Ovary (tissue), 9 donors: ENCODE measurements around the gene HAGH. TPM values are rescaled to one million over a fixed set of nuclear protein-coding genes. Genes with fewer than 3 reads are reported as not detected.

Experiments
- DNase-seq, 5 donors: peaks; one replicate each; pipeline ENCODE4 v3.0.0-alpha.2; 2019 to 2020
- H3K27ac ChIP-seq, 2 donors: fragments of 200-600 bp; one replicate each; pipeline versions ENCODE4 v1.5.1 to v1.8.0; 2019 to 2022
- H3K27me3 ChIP-seq: fragments of 200-600 bp; one replicate; pipeline ENCODE4 v1.8.0; 2022
- H3K36me3 ChIP-seq: fragments of 200-600 bp; sonication (generic); one replicate; pipeline ENCODE4 v1.5.1; 2019
- H3K4me1 ChIP-seq: one replicate; pipeline ENCODE4 v1.8.1; 2013; ENCODE audit warnings: mild to moderate bottlenecking, moderate library complexity; ENCODE audit not compliant: insufficient read depth
- H3K4me3 ChIP-seq: fragments of 200-600 bp; sonication (generic); one replicate; pipeline ENCODE4 v1.5.1; 2017
- H3K9me3 ChIP-seq, 2 donors: fragments of 200-600 bp in 1 of 2; sonication (generic) in 1 of 2; one replicate each; pipeline versions ENCODE4 v1.5.1 to v1.8.1; 2013 to 2019; ENCODE audit warnings: mild to moderate bottlenecking in 1 of 2, moderate library complexity in 1 of 2
- CTCF ChIP-seq, 3 donors: fragments of 450-650 bp in 2 of 3; fragments of 200-600 bp in 1 of 3; IDR thresholded peaks; one replicate each; pipeline versions ENCODE4 v1.5.1 to v1.8.0; 2016 to 2022; ENCODE audit warnings: antibody characterized with exemption in 3 of 3, mild to moderate bottlenecking in 1 of 3
- EP300 ChIP-seq: sonication (generic); formaldehyde crosslinking; IDR thresholded peaks from one replicate; pipeline ENCODE4 v1.6.1; 2017; ENCODE audit warnings: antibody characterized with exemption
- POLR2A ChIP-seq: fragments of 450-650 bp; IDR thresholded peaks from one replicate; pipeline ENCODE4 v1.6.1; 2017; ENCODE audit warnings: antibody characterized with exemption, mild to moderate bottlenecking, moderate library complexity
- WGBS, 3 donors: extraction: QIAGEN DNeasy Blood & Tissue Kit in 1 of 3; methylation state at CpG; one replicate each; pipeline versions ENCODE4 v1.1.5 to v1.1.7; 2013 to 2017; 5-methylcytosine and 5-hydroxymethylcytosine counted together
- intact Hi-C, 4 donors: fragments of 100-400 bp; cut with DNase I; formaldehyde crosslinking; loops; one replicate each; pipeline versions ENCODE4 v1.11.0 to v1.15.1; 2022 to 2023
- polyA plus RNA-seq, 2 donors: library from polyadenylated mRNA; stranded (reverse); fragments of 200-250 nt in 1 of 2; fragments of 350-450 nt in 1 of 2; fragmentation: Illumina TruSeq in 1 of 2; extraction: RNeasy Lipid Tissue Mini Kit (QIAGEN cat#74804) in 1 of 2; gene quantifications; one replicate each; pipeline ENCODE4 v1.2.3, GENCODE V29; 2013 to 2014
- total RNA-seq, 7 donors: library from RNA; depleted of rRNA in 2 of 7; stranded (reverse); fragments of >200 nt in 2 of 7; fragmentation: NEBNext Ultra II Directional in 3 of 7; extraction: Animal tissue kit (Norgen Biotek cat#: 25700) in 3 of 7; gene quantifications; one replicate each; pipeline versions ENCODE4 v1.1.0 to v1.2.4, GENCODE V29; 2016 to 2023
- donor health status: DM: no; HTN: no; CAD: no; lungs with moderate emphysema.
- donor health status: DM: no; HTN: no; CAD: no.
- donor health status: Bipolar disorder and iron deficiency.
- donor health status: DM: yes; HTN: yes; CAD: no.
- donor health status: DM: no; HTN: no; CAD: no.
- donor health status: DM: yes; HTN: yes; CAD: no.

The HAGH gene
- total and polyA plus RNA-seq, 9 donors: 7.7 to 70.2 (median 37.0) TPM

GRCh38 chr16:1821861-1822611 is 4.6 kb downstream of the HAGH start:
- no peaks in the 10 kb centered on the region for H3K9me3 ChIP-seq
- intact Hi-C loops: no loop called here
- H3K27ac ChIP-seq: no peak overlapping the region
- no peaks in the 10 kb centered on the region for H3K36me3 ChIP-seq
- H3K4me1 ChIP-seq: peaks cover 5% of the 10 kb centered on the region
- H3K27me3 ChIP-seq: no peaks in the 10 kb centered on the region
- no peak for TF ChIP-seq CTCF (IDR thresholded peaks at IDR 0.05)
- TF ChIP-seq POLR2A: no peak
- TF ChIP-seq EP300: no peak
- DNase-seq: peak in 1 of 5 donors; percentile 28
- H3K4me3 ChIP-seq: no peak overlapping the region
- 92 to 93% (median 93%) methylated on average over 24 of the region's 24 CpGs for whole genome bisulfite sequencing, 3 donors

GRCh38 chr16:1820946-1821290 is 5.7 kb downstream of the HAGH start:
- no peak overlapping the region for H3K4me3 ChIP-seq
- peaks cover 4% of the 10 kb centered on the region for H3K4me1 ChIP-seq
- H3K9me3 ChIP-seq: no peaks in the 10 kb centered on the region
- intact Hi-C loops: no loop called here
- no peak overlapping the region for H3K27ac ChIP-seq
- DNase-seq: peak in 1 of 5 donors; percentile 26
- TF ChIP-seq POLR2A (no peak), EP300 (no peak), CTCF (IDR thresholded peaks at IDR 0.05) (no peak)
- H3K27me3 ChIP-seq: no peaks in the 10 kb centered on the region
- 86 to 91% (median 89%) methylated on average over 11 to 12 of the region's 12 CpGs for WGBS, 3 donors
- no peaks in the 10 kb centered on the region for H3K36me3 ChIP-seq

- Histone ChIP-seq H3K9me3 (no peaks in the 10 kb centered on the region), H3K4me1 (no peaks in the 10 kb centered on the region), H3K27ac (no peak overlapping the region), H3K36me3 (no peaks in the 10 kb centered on the region), H3K27me3 (no peaks in the 10 kb centered on the region), H3K4me3 (no peak overlapping the region)
- peak in 1 of 5 donors; percentile 26 for DNase-seq
- intact Hi-C loops: no loop called here
- 87 to 88% (median 87%) methylated on average over 22 to 25 of the region's 25 CpGs for WGBS, 3 donors
- no peak for TF ChIP-seq CTCF (IDR thresholded peaks at IDR 0.05)
- no peak for TF ChIP-seq POLR2A
- no peak for TF ChIP-seq EP300
Observed at GRCh38 chr16:1820096-1820945, 6.3 kb downstream of the HAGH start.

GRCh38 chr16:1819611-1820010 is 7.0 kb downstream of the HAGH start:
- Histone ChIP-seq H3K4me3 (no peak overlapping the region), H3K27me3 (no peaks in the 10 kb centered on the region), H3K9me3 (no peaks in the 10 kb centered on the region), H3K27ac (no peak overlapping the region), H3K36me3 (no peaks in the 10 kb centered on the region), H3K4me1 (no peaks in the 10 kb centered on the region)
- intact Hi-C loops: no loop called here
- no peak for TF ChIP-seq POLR2A
- no peak for TF ChIP-seq CTCF (IDR thresholded peaks at IDR 0.05)
- no peak for TF ChIP-seq EP300
- DNase-seq: peak in 1 of 5 donors; percentile 29
- WGBS, 3 donors: 91 to 92% (median 92%) methylated on average over 15 of the region's 15 CpGs
